ENCODE data around the gene RFLNA.
"Not testable (repeated sequence)": the region's sequence is repeated elsewhere in the genome, so short reads cannot be mapped to it uniquely, and the experiment has no call there.

Gene RFLNA

DNA sequence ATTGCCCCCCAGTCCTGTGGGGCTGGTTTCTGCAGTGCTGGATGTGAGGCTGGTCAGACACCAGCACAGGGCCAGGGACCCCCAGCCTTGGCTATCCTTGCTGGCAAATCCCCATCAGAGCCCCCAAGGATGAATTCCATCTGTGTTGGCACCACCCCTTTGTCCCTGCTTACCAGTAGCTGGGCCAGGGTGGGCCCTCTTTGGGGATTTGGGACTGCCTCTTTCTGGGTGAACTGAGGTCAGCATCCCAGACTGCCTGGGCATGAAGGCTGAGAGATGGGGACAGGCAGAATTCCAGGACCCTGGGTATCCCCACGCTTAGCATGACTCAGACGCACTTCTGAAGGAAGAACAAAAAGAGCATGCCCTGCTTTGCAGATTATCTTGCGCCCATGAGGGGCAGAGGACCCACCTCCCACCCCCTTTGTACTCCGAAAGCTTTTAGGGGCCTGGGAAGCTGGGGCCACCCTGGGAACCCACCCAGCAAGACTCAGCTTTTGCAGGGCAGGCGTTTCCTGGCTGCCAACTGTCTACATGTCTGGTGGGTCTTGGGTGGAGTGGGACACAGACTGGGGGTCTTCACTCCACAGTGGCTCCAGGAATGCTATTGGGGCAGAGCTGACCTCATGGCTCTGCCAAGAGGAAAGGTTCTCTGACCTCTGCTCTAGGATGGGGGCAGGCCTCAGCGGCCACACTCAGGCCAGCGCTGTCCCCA is 26.8 kb downstream of the RFLNA start:
- DNase-seq: no peak

DNA sequence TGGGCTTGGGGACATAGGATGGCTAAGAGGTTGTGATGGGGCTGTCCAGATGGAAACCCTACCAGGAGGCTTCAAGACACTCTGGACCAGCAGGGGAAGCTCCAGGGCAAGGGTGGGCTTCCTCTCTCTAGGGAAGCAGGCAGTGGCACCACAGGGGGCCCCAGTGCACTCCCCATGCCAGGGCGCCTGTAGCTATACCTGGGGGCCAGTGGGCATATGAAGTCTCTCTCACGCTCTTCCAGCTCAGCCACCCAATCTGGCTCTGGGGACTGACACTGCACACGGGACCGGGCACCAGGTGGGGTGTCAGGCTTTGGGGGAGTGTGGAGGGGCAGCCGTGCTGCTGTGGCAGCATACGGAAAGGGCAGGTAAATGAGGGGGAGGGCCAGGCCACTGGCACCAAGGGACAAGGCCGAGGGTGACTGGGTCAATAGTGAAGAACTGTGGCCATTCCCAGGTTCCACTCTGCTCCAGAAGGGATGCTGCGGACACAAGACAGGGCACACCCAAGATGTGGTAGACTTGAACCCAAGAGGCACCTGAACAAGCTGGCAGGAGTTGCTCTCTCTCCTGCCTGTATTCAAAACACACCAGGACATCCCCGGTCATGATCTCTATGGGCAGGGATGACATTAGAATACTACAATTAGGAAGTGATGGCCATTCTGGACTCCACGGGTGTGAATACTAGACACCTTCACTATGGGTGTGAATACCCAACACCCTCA is 27.5 kb downstream of the RFLNA start:
- no peak for DNase-seq

DNA sequence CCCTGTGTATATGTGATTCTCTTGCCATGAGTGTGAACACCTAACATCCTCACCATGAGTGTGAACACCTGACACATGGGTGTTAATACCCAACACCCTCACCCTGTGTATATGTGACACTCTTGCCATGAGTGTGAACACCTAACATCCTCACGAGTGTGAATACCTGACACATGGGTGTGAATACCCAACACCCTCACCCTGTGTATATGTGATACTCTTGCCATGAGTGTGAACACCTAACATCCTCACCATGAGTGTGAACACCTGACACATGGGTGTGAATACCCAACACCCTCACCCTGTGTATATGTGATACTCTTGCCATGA is 28.1 kb downstream of the RFLNA start:
- DNase-seq: not testable (repeated sequence)

- DNase-seq: no peak
These were observed 29.1 kb downstream of the RFLNA start for GRCh38 chr12:124323771-124324530.

GRCh38 chr12:124324803-124325705 is 30.2 kb downstream of the RFLNA start:
- no peak for DNase-seq

DNA sequence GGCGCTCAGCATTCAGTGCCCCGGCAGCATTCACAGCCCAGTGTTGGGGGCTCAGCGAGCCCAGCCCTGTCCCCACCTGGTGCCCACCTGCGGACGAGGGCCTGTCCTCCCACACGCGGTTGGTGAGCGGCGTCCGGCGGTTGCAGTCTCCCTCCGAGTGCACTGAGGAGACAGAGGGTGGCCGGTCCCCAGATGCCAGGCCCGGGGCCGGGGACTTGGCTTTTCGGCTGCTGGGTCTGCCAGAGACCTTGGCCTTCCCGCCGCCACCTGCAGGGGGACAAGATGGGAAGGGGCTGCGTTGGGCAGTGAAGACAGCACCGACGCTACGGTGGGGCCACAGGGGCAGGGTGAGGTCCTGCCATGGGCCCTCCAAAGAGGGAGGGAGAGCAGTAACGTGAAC is 31.2 kb downstream of the RFLNA start:
- no peak for DNase-seq

- DNase-seq: no peak
These were observed 32.0 kb downstream of the RFLNA start for GRCh38 chr12:124326871-124327270.

DNA sequence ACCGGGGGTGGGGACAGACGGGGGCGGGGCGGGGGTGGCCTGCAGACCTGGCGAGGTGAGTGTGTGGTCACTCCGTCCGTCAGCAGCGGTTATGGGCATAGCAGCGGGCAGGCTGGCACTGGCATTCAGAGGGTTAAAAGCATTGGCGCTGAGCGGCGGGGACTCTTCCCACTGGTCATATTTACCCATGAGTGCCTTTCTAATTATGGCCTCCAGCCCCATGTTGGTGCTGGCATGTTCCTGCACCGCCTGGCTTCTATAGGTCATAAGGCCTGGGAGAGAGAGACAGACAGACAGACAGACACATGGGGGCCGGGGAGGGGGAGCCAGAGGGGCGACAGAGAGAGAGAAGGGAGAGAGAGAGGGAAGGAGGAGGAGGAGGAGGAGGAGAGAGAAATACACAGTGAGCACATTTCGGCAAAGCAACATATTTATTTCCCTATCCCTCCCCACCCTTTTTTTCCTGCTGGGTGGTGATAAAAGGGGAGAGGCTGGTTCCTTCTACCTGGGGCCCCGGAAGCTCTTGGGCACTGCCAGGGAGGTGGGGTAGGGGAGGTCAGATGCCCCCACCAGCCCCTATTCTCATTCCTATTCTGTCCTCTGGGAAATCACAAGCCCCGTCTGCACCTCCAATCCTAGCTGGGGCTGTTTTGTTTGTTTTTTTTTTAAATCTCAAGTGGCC is 32.6 kb downstream of the RFLNA start:
- no peak for DNase-seq

GRCh38 chr12:124328116-124328515 is 33.2 kb downstream of the RFLNA start:
- DNase-seq: no peak

DNA sequence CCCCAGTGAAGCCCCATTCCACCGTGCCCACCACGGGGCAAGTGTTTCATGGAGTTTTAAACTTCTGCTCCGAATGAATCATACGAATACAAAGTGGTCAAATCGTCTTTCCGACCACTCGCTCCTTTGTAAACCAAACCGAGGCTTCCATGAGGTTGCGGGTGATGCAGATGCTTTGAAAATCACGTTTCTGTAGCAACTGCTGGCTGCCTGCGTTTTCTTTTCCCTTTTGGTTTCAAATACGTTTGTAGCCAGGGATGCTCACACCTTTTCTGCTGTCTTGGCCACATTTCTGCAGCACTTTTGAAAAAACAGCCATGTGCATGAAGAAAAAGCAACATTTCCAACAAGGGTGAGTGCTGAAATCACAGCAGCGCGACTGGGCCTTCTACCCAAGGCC is 33.7 kb downstream of the RFLNA start:
- no peak for DNase-seq

GRCh38 chr12:124332058-124332672 is 37.3 kb downstream of the RFLNA start:
- no peak for DNase-seq

DNA sequence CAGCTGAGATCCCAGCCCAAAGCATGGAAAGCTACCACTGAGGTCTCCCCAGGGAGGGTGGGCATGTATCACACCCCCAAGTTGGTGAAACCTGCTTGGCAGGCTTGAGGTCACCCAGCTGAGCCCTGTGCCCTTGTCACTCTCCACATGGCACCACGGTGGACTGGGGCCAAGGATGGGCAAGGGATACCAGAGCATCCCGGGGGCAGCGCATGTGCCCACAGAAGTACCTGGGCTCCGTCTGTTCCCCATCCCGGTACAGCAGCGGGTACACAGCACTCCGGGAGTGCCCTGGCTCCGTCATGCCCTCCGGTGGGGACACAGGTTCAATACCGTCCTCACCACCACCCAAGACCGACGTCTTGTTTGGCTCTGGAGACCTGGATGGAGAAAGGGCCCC is 38.0 kb downstream of the RFLNA start:
- DNase-seq: no peak

DNA sequence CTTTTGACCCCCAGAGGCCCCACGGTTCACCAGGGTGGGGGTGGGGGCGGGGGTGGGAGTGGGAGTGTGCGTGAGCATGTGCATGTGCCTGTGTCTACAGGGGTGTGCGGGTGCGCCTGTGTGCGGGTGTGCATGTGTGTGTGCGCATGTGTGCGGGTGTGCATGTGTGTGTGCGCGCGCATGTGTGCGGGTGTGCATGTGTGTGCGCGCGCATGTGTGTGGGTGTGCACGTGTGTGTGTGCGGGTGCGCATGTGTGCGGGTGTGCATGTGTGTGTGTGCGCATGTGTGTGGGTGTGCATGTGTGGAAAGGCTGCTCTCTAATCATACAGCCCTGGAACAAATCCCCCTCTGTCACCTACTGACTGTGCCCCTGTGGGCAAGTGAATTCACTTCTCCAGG is 38.8 kb downstream of the RFLNA start:
- no peak for DNase-seq

- no peak for DNase-seq
These were observed 39.4 kb downstream of the RFLNA start for GRCh38 chr12:124334266-124334665.

DNA sequence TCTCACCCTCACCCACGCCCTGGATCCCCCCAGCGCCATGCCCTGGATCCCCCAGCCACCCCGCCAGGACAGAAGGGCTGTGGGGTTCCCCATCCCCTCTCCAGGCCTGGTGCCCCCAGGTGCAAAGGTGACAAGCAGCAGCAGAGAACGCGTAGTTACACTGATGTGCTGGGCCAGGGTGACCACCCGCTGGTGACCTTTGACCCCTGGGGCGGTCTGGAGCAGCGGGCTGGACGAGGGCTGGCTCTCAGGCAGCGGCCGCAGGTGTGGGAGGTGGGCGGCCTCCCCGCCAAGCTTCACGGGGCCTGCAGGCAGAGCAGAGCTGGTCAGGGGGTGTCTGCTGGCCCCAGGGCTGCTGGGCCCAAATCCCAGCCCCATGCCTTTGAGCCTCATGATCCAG is 40.1 kb downstream of the RFLNA start:
- DNase-seq: no peak

DNA sequence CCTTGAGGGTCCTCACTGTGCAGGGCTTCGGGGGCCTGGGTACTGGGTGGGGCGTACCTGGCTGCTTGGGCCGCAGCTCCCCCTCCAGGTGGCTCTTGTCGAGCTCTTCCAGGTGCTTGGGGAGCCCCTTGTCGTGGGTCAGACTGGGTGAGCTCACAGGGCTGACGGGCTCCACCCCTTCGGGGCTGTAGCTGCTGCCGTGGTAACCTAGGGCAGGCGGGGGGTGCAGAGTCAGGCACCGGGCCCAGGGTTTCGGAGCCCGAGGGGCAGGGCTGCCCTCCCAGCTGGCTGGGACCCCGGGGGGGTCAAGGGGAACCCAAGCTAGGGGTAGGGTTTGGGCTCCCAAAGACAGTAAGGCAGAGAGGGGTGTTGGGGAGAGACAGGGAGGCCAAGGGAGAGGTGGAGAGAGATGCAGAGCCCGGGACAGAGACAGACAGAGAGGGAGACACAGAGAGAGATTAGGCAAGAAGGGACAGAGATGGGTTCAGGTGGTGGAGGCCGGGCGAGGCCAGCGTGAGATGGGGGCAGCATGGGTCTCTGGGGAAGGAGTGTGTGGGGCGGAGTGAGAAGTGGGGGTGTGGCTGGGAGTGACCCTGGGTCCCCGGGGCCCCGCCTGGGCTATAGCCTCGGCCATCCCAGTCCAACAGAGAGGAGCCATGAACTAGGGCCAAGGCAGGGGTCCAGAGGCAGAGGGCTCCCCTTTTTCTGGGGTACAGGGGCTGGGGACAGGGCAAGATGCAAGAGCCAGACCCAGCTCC is 40.7 kb downstream of the RFLNA start:
- DNase-seq: no peak

DNA sequence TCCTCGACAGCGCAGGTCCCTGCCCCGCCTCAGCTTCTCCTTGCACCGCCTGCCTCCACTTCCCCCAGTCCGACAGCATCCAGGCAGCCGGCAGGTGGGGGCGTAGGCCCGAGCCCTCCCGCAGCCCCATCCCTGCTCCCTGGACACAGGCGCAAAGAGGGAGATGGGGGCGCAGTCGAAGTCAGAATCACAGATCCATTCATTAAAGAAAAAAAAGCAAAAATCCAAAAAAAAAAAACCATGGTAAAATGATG is 41.2 kb downstream of the RFLNA start:
- no peak for DNase-seq

- no peak for DNase-seq
These were observed 42.0 kb downstream of the RFLNA start for GRCh38 chr12:124336742-124337520.

GRCh38 chr12:124337622-124338021 is 42.7 kb downstream of the RFLNA start:
- DNase-seq: no peak

DNA sequence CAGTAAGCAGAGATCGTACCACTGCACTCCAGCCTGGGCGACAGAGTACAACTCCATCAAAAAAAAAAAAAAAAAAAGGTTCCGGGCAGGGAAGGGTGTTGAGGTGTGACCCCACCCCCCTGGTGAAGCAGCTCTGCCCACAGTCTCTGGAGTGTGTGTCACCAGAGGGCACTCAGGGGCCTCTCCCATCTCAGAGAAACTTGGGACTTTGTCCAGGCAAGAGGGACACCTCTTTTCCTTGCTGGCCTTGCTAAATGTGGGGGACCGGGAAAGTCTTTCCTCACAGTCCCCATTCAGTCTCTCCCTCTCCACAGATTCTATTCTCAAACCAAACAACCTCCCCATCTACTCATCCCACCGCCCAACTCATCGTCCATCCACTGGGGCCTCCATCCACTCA is 43.6 kb downstream of the RFLNA start:
- DNase-seq: no peak
